A549 (cell line): ENCODE results near the gene SHANK3. TPM values are rescaled to one million over a fixed set of nuclear protein-coding genes. Genes with fewer than 3 reads are reported as not detected.

Experiments used
- ATAC-seq, 2 experiments: fragments of 200-7000 bp in 1 of 2; fragments of >200 bp in 1 of 2; cut with Nextera tagmentation in 1 of 2; cut with Tn5 transposase in 1 of 2; 3 replicates each; pipeline versions ENCODE4 v1.8.0 to v1.9.1; 2018 to 2020; ENCODE audit warnings: mild to moderate bottlenecking in 1 of 2, moderate library complexity in 1 of 2
- CTCF ChIA-PET: fragments of 300-600 bp; sonication (Branson Sonifier 250); formaldehyde crosslinking; extraction: SDS; loops from one replicate; lab custom pipeline; 2021; ENCODE audit warnings: antibody characterized with exemption, inconsistent platforms; lab: Yijun Ruan, JAX
- POLR2A ChIA-PET: fragments of 350-600 bp; formaldehyde crosslinking; extraction: SDS; loops from one replicate; lab custom pipeline; 2021; ENCODE audit warnings: antibody characterized with exemption, inconsistent platforms; lab: Yijun Ruan, JAX
- DNase-seq, 2 experiments: peaks; one replicate each; pipeline versions ENCODE4 v3.0.0 to v3.0.0-alpha.2; 2011 to 2016; ENCODE audit warnings: low read depth in 1 of 2, low spot score in 1 of 2
- FAIRE-seq: peaks from 2 replicates; lab custom pipeline; 2011; peaks lifted over from hg19 to GRCh38; lab: Jason Lieb, UNC
- H3K27ac ChIP-seq, 2 experiments: fragments of >200 bp; sonication (Bioruptor Twin); formaldehyde crosslinking; 3 replicates each; pipeline ENCODE4 v1.5.1; 2016 to 2017
- H3K4me1 ChIP-seq: fragments of >200 bp; sonication (Bioruptor Twin); formaldehyde crosslinking; 3 replicates; pipeline ENCODE4 v1.6.1; 2016
- H3K4me2 ChIP-seq: fragments of >200 bp; sonication (Bioruptor Twin); formaldehyde crosslinking; 3 replicates; pipeline ENCODE4 v1.6.1; 2016
- H3K4me3 ChIP-seq: fragments of >200 bp; sonication (Bioruptor Twin); formaldehyde crosslinking; 3 replicates; pipeline ENCODE4 v1.5.1; 2016
- H3K9me3 ChIP-seq: fragments of >200 bp; sonication (Bioruptor Twin); formaldehyde crosslinking; 3 replicates; pipeline ENCODE4 v1.6.1; 2016
- BCL3 ChIP-seq: fragments of >200 bp; sonication (Bioruptor Twin); formaldehyde crosslinking; IDR thresholded peaks from 3 replicates; pipeline ENCODE4 v1.6.1; 2016
- CEBPB ChIP-seq, 2 experiments: fragments of >200 bp in 1 of 2; sonication (Bioruptor Twin) in 1 of 2; formaldehyde crosslinking in 1 of 2; IDR thresholded peaks; 2 replicates each; pipeline ENCODE4 v1.6.1; 2012 to 2016
- CHD2 ChIP-seq: fragments of 150-350 bp; IDR thresholded peaks from 2 replicates; pipeline ENCODE4 v1.6.1; 2014; ENCODE audit warnings: low read length; ENCODE audit not compliant: partially characterized antibody
- CTCF ChIP-seq: fragments of >200 bp; sonication (Bioruptor Twin); formaldehyde crosslinking; IDR thresholded peaks from 3 replicates; pipeline ENCODE4 v1.5.1; 2016
- EHF ChIP-seq: fragments of 250-450 bp; sonication (Bioruptor Pico); IDR thresholded peaks from 2 replicates; pipeline ENCODE4 v1.5.0; 2020; ENCODE audit warnings: mild to moderate bottlenecking
- FOXS1 ChIP-seq: fragments of 250-450 bp; sonication (Bioruptor Pico); IDR thresholded peaks from 2 replicates; pipeline ENCODE4 v1.5.0; 2020; ENCODE audit warnings: mild to moderate bottlenecking, moderate library complexity
- GATA3 ChIP-seq: IDR thresholded peaks from 2 replicates; pipeline ENCODE4 v1.6.1; 2012; ENCODE audit warnings: borderline replicate concordance
- HES2 ChIP-seq: fragments of >200 bp; sonication (Bioruptor Twin); formaldehyde crosslinking; IDR thresholded peaks from 2 replicates; pipeline ENCODE4 v1.6.1; 2016
- HOXB5 ChIP-seq: fragments of 250-450 bp; sonication (Bioruptor Pico); IDR thresholded peaks from 2 replicates; pipeline ENCODE4 v1.5.0; 2020; ENCODE audit warnings: mild to moderate bottlenecking, moderate library complexity
- MAFK ChIP-seq: fragments of 450-650 bp; IDR thresholded peaks from 2 replicates; pipeline ENCODE4 v1.6.1; 2014; ENCODE audit not compliant: partially characterized antibody
- MAZ ChIP-seq: fragments of 150-350 bp; IDR thresholded peaks from 2 replicates; pipeline ENCODE4 v1.6.1; 2014; ENCODE audit warnings: antibody characterized with exemption, low read depth, low read length, borderline replicate concordance
- MYC ChIP-seq: IDR thresholded peaks from 2 replicates; pipeline ENCODE4 v1.6.1; 2012; ENCODE audit warnings: mild to moderate bottlenecking, inconsistent platforms, low read length, improper control_type of control experiment, borderline replicate concordance
- NFE2L2 ChIP-seq: fragments of 150-350 bp; conservative IDR thresholded peaks from 2 replicates; pipeline ENCODE4 v1.6.1; 2014; ENCODE audit warnings: low read length
- PHF8 ChIP-seq: fragments of 200-600 bp; sonication (generic); IDR thresholded peaks from 2 replicates; pipeline ENCODE4 v1.6.1; 2016; ENCODE audit warnings: low read depth, mild to moderate bottlenecking, antibody characterized with exemption, moderate library complexity, borderline replicate concordance
- RARB ChIP-seq: fragments of 250-450 bp; sonication (Bioruptor Pico); IDR thresholded peaks from 2 replicates; pipeline ENCODE4 v1.8.0; 2021; ENCODE audit warnings: mild to moderate bottlenecking, moderate library complexity
- RCOR1 ChIP-seq: fragments of 150-350 bp; IDR thresholded peaks from 2 replicates; pipeline ENCODE4 v1.6.1; 2014; ENCODE audit warnings: antibody characterized with exemption, low read length, low read depth
- RNF2 ChIP-seq: fragments of 200-600 bp; sonication (generic); IDR thresholded peaks from 2 replicates; pipeline ENCODE4 v1.6.1; 2016; ENCODE audit warnings: low read depth, mild to moderate bottlenecking, antibody characterized with exemption, moderate library complexity, borderline replicate concordance
- SREBF2 ChIP-seq: fragments of 450-650 bp; IDR thresholded peaks from 2 replicates; pipeline ENCODE4 v1.6.1; 2014; ENCODE audit warnings: mild to moderate bottlenecking, moderate library complexity
- TFCP2L1 ChIP-seq: fragments of 250-450 bp; sonication (Bioruptor Pico); IDR thresholded peaks from 2 replicates; pipeline ENCODE4 v1.5.0; 2021; ENCODE audit warnings: mild to moderate bottlenecking
- ZC3H11A ChIP-seq: fragments of 450-650 bp; IDR thresholded peaks from 2 replicates; pipeline ENCODE4 v1.6.1; 2014; ENCODE audit warnings: antibody characterized with exemption, mild to moderate bottlenecking
- ZFP36 ChIP-seq: fragments of 450-650 bp; IDR thresholded peaks from 2 replicates; pipeline ENCODE4 v1.6.1; 2014; ENCODE audit warnings: borderline replicate concordance; ENCODE audit not compliant: partially characterized antibody
- WGBS: methylation state at CpG from one replicate; pipeline ENCODE4 v1.1.6; 2017; ENCODE audit errors: missing lambda C conversion rate; 5-methylcytosine and 5-hydroxymethylcytosine counted together
- polyA plus RNA-seq, 4 experiments: library from polyadenylated mRNA; depleted of rRNA in 3 of 4; stranded (reverse); fragments of >200 nt; fragmentation: RNase III in 1 of 4; extraction: RNeasy Plus Mini Kit Qiagen cat#74134 plus additional on column Dnase treatment in 1 of 4; gene quantifications; 2 replicates in 3 of 4; 3 replicates in 1 of 4; pipeline ENCODE4 v1.2.3, GENCODE V29; 2011 to 2017
- TF ChIP-seq, protein P1 (sequence below): fragments of 200-600 bp; sonication (generic); IDR thresholded peaks from 2 replicates; pipeline ENCODE4 v1.6.1; 2016; ENCODE audit warnings: antibody characterized with exemption, mild to moderate bottlenecking, moderate library complexity
- TF ChIP-seq, protein P2 (sequence below): IDR thresholded peaks from 2 replicates; pipeline ENCODE4 v1.6.1; 2012; ENCODE audit warnings: low read depth, borderline replicate concordance

Gene SHANK3
- polyA plus RNA-seq, 2 of the 4 experiments (the other 2 are of a cell fraction): 0.53 to 2.4 TPM

DNA sequence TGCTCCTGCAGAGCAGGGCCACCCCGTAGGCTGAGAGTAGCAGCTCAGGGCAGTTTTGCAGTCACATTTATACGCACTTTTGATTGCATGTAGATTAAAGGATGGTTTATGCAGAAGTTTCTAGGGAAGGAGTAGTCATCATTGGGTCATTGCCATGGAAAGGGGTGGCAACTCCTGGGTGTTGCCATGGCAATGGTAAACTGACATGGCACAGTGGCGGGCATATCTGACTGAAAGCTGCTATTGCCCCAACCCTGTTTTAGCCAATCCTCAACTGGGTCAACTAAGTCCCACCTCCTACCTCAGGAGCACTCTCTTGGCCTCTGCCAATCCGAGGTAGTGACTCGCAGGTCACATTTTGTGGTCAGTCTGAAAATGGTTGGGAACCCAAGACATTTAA lies 42.2 kb upstream of the SHANK3 start:
- DNase-seq (no peak), ATAC-seq (no peak), FAIRE-seq (no peak)
- ChIA-PET POLR2A (no interaction called here), CTCF (interaction anchor here (0.7 to 1.3 kb wide), 2 partner anchors 10 to 105 kb away, joined by 3 read pairs; partner anchors contain the start of gene SCO2)
- no peak overlapping the region for H3K4me3 ChIP-seq
- WGBS: 75% methylated on average over 5 of the region's 5 CpGs
- H3K4me2 ChIP-seq: no peak overlapping the region
- TF ChIP-seq GATA3 (no peak), ZFP36 (no peak), HES2 (no peak), MYC (no peak), BCL3 (no peak), CEBPB (IDR thresholded peaks at IDR 0.05) (no peak), EHF (CRISPR knock-in tag) (no peak), MAZ (no peak), HOXB5 (CRISPR knock-in tag) (no peak), FOXS1 (no peak), MAFK (no peak), CHD2 (no peak), SREBF2 (no peak), RARB (CRISPR knock-in tag) (no peak), CTCF (no peak), ZC3H11A (no peak), PHF8 (no peak), NFE2L2 (no peak)
- TF ChIP-seq, protein P1, sequence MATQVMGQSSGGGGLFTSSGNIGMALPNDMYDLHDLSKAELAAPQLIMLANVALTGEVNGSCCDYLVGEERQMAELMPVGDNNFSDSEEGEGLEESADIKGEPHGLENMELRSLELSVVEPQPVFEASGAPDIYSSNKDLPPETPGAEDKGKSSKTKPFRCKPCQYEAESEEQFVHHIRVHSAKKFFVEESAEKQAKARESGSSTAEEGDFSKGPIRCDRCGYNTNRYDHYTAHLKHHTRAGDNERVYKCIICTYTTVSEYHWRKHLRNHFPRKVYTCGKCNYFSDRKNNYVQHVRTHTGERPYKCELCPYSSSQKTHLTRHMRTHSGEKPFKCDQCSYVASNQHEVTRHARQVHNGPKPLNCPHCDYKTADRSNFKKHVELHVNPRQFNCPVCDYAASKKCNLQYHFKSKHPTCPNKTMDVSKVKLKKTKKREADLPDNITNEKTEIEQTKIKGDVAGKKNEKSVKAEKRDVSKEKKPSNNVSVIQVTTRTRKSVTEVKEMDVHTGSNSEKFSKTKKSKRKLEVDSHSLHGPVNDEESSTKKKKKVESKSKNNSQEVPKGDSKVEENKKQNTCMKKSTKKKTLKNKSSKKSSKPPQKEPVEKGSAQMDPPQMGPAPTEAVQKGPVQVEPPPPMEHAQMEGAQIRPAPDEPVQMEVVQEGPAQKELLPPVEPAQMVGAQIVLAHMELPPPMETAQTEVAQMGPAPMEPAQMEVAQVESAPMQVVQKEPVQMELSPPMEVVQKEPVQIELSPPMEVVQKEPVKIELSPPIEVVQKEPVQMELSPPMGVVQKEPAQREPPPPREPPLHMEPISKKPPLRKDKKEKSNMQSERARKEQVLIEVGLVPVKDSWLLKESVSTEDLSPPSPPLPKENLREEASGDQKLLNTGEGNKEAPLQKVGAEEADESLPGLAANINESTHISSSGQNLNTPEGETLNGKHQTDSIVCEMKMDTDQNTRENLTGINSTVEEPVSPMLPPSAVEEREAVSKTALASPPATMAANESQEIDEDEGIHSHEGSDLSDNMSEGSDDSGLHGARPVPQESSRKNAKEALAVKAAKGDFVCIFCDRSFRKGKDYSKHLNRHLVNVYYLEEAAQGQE: no peak
- TF ChIP-seq, protein P2, sequence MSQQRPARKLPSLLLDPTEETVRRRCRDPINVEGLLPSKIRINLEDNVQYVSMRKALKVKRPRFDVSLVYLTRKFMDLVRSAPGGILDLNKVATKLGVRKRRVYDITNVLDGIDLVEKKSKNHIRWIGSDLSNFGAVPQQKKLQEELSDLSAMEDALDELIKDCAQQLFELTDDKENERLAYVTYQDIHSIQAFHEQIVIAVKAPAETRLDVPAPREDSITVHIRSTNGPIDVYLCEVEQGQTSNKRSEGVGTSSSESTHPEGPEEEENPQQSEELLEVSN: no peak
- H3K4me1 ChIP-seq: peaks cover 10% of the 10 kb centered on the region; the same call in 2 of the 3 replicates
- no peaks in the 10 kb centered on the region for H3K9me3 ChIP-seq
- no peak overlapping the region for H3K27ac ChIP-seq

DNA sequence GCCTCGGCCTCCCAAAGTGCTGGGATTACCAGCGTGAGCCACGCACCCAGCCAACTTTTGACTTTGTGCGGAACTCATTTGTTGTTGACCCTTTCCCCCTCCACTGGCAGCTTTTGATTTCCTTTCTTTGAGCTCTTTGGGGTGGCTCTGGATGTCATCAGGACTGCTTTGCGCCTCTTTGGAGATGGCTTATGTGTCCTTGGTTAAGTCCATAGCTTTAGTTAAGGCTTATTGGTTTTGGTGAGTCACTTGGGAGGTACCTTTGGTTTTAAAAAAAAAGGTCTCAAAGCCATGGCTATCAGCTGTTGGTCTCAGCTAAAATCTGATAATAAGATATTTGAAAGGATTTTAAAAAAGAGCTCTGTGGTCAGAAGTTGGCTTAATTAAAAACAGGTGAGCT lies 39.5 kb upstream of the SHANK3 start:
- DNase-seq: no peak
- Histone ChIP-seq H3K4me3 (no peak overlapping the region), H3K4me2 (no peak overlapping the region), H3K27ac (no peak overlapping the region), H3K9me3 (no peaks in the 10 kb centered on the region), H3K4me1 (0 out of 3 replicates have a peak, but pooled peaks cover 4% of the 10 kb centered on the region)
- CTCF ChIA-PET: interaction anchor here (1.0 to 1.2 kb wide), 2 partner anchors 12 to 70 kb away, joined by 4 read pairs; no protein-coding TSS in a partner anchor
- ATAC-seq: no peak
- POLR2A ChIA-PET: no interaction called here
- no peak for FAIRE-seq
- TF ChIP-seq CHD2 (no peak), TFCP2L1 (no peak), MAZ (no peak), RCOR1 (no peak), RNF2 (no peak), EHF (CRISPR knock-in tag) (no peak)
- TF ChIP-seq, protein P2: no peak
- TF ChIP-seq, all 56 proteins: peak for 0
- WGBS: 82% methylated on average over 5 of the region's 5 CpGs
